Loucy (cell line): ENCODE data around the gene TRERF1.

Experiments
- CTCF ChIP-seq: fragments of 200-600 bp; sonication (generic); conservative IDR thresholded peaks from 2 replicates; pipeline ENCODE4 v1.5.1; 2014; ENCODE audit warnings: mild to moderate bottlenecking, antibody characterized with exemption, low read length
- EZH2phosphoT487 ChIP-seq: fragments of 200-600 bp; IDR thresholded peaks from 2 replicates; pipeline ENCODE4 v1.6.1; 2018; ENCODE audit warnings: antibody characterized with exemption, mild to moderate bottlenecking, moderate library complexity, borderline replicate concordance

DNA sequence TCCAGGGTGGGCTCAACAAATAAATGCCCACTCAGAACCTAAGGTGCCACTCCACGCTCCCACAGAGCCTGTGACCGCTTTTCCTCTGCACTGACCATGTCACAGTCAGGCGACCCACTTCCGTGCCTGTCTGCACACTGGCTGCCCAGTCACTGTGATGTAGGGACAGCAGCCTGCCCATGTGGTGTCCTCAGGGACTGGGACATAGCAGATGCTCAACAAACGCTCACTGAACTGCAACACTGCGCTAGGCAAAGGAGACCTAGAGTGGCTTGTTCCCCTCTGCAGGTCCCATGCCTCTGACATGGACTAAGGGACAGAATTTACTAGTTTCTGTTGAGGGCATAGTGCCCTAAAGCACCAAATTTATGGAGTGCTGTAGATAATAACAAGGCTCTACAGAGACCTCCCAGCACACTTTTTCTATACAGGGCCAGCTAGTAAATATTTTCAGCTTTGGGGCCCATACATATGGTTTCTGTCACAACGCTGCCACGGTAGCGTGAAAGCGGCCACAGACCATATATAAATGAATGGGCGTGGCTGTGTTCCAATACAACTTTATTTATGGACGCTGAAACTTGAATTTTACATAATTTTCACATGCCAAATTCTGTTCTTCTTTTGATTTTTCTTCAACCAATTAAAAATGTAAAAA is 176.2 kb downstream of the TRERF1 start:
- TF ChIP-seq CTCF (no peak), EZH2phosphoT487 (no peak)
